GM18502 (cell line): ENCODE data around the gene NEO1.
"Not testable (repeated sequence)": the region's sequence is repeated elsewhere in the genome, so short reads cannot be mapped to it uniquely, and the experiment has no call there.

ENCODE experiments used
- ATAC-seq: cut with Tn5 transposase; IDR thresholded peaks from one replicate; pipeline ENCODE4 v1.9.1; 2021; ENCODE audit warnings: mild to moderate bottlenecking; ENCODE audit not compliant: unreplicated experiment, poor library complexity

The NEO1 gene

DNA sequence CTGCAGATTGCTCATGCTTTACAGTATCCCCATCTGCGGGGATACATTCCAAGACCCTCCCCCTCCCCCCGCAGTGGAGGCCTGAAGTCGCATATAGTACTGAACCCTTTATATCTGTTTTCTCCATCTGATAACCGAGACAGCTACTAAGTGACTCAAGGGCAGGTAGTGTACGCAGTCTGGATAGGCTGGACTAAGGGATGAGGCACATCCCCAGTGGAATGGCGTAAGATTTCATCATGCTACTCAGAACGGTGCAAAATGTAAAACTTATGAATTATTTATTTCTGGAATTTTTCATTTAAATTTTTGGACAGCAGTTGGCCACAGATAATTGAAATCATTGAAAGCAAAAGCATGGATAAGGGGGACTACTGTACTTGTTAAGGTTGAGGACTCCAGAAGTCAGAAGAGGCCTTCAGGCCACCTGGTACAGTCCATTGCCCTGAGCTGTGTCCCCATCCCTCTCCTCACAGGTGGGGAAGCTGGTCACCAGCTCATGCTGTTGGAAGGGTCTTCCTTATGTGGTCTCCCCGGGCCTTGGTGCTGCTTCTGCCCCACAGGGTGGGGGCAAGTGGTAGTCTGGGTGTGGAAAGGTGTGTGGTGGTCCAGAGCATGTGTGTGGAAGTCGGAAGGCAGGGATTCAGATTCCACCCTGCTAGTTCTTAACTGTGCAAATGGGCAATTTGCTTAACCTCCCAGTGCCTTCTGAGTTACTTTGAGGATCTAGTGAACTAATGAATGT lies 244.5 kb downstream of the NEO1 start:
- no peak for ATAC-seq

DNA sequence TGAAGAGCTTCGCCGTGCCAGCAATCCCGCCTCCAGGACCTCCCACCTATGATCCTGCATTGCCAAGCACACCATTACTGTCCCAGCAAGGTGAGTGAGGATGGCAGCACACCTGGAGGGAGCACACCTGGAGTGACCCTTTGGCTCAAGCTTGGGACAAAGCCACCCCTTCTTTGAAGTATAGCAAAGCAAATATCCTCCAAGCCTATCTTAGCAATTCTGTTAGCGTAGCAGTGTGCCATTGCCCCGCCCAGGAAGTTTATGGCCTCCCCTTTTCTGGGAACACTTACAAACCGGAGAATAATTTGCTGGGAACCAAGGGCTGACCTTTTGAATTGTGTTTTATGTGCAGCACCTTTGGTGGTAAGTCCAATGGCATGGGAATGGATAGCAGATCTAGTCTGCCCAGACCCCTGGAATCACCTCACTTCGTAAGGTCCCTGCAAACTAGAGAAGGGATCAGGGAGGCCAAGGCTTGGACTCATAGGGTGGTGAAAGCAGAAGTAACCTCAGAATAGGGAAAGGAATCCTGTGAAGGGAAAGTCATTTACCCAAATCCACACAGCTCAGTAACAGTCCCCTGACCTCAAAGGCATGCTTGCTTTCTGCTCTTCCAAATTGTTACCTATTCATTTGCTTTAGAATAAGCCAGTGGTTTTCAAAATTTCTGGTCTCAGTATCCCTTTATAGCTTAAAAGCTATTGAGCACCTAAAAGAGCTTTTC lies 246.4 kb downstream of the NEO1 start:
- no peak for ATAC-seq

DNA sequence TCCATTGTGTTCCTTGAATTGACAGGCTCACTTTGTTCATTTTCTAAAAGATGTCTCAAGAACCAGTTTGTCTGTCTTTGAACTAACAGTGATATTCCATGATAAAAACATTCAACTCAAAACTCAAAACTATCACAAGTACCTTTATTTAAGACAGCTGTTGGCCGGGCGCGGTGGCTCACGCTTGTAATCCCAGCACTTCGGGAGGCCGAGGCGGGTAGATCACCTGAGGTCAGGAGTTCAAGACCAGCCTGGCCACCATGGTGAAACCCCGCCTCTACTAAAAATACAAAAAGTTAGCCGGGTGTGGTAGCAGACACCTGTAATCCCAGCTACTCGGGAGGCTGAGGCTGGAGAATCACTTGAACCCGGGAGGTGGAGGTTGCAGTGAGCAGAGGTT lies 248.0 kb downstream of the NEO1 start:
- not testable (repeated sequence) for ATAC-seq

DNA sequence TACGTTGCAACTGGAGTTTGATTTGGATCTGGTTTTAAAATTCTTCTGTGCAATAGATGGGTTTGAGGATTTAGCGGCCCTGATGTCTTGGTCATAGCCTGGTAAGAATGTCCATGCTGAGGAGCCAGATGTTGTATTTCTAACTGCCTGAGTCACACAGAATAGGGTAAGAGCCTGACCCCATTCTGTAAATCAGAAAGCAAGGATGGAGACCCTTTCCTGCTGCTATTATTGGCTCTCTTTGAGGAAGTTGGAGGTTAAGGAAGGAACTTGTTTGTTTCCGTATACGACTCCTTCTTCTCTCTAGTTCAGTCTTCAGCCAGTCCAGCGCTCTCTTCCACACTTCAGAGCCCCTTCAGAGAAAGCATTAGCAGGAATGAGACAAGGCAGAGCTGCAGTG lies 251.4 kb downstream of the NEO1 start:
- no peak for ATAC-seq

DNA sequence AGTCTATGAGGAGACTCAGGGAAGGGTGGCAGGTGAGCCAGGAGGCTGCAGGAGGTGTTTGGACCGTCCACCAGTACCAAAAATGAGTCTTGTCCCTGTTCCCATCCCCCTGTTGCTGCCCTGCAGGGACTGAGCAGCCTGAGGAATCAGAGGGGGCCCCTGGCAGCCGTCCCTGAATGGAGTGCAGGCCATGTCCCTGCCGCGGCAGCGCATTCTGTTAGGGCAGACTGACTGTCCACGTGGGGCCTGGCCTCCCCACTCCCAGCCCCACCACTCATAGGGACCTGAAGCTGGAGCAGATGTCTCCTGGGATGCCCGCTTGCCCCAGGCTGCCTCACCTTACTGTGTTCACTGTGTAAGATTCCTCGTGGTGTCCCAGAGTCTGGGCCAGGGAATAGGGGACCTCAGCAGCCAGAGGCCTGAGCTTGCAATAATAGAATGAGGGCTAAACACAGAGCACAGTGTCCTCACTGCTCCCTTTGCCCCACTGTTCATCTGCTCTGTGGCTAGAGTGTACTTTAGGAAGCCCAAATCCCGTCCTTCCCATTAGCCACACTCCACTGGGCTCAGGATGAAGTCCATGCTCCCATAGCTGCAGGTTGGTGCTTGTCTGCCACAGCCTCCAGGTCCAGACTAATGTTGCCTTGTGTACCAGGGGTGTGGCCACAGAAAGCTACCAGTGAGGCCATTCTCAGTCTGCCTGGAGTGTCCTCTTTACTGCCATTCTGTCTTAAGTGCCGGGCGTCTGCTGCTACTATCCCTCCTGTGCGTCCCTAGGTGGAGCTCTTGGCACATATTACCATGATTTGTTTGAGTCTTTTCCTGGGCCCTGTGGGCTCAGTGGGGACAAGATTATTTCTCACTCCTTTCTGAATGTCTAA lies 253.3 kb downstream of the NEO1 start:
- no peak for ATAC-seq

DNA sequence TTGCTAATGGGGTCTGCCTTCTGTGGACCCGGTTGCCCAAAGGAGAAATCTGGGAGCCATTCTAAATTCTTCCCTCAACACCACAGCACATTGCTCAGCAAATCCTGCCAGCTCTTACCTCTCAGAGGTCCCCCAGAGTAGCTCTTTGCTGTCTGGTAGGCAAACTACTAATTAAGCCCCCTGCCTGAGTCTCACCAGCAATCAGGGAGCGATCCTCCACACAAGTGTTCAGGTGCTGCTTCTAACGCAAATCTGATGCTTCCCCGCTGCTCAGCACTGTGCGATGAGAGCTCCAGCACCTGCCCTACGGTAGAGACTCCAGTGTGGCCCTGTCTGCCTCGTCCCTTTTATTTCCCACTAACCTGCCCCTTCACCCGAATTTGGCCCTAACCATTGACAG lies 256.0 kb downstream of the NEO1 start:
- no peak for ATAC-seq

DNA sequence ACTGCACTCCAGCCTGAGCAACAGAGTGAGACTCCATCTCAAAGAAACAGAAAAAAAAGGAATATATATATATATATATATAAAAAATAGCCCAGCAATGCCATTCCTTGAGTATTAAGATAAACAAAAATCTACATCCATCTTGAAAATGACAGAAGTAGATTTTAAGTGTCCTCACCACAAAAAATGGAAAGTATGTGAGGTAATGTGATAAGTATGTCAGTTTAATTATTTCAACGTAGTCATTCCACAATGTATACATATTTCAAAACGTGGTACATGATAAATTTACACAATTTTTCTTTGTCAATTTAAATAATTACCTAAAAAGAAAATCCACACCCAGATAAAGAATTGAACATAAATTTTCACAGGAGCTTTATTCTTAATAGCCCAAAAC lies 261.6 kb downstream of the NEO1 start:
- no peak for ATAC-seq

DNA sequence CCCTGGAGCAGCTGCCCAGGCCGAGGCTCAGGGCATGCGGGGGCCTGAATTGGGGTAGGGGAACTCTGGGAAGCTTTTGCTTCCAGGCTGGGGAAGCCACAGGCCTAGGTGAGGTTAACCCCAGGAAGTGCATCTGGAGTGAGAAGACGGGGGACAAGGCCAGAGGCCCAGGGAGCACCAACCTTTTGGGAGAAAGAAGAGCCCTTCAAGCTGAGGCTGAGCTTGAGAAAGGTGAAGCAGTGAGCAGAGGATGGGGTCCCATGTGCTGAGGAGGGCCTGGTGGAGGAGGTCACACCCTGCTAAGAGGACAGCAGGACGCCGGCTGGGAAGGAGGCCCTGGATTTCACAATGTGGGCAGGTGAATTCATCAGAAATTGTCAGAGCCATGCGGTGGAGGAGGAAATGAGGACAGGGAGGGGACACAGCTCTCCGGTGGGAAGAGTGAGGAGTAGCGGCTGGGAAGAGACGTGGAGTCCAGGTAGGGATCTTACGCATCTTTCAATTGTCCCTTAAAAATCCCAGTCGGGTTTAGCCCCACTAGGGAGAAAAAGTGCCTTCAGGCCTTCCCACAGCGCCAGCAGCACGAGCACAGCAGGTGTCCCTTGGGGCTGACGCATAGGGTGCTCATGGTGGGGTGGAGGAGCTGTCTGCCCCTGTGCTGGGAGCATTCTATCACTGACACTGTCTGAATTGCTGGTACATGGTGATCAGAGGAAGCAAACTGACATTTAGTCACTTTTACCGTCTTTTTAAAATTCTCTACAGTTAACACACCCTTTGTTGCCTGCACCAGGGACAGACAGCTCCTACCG lies 265.6 kb downstream of the NEO1 start:
- ATAC-seq: no peak

DNA sequence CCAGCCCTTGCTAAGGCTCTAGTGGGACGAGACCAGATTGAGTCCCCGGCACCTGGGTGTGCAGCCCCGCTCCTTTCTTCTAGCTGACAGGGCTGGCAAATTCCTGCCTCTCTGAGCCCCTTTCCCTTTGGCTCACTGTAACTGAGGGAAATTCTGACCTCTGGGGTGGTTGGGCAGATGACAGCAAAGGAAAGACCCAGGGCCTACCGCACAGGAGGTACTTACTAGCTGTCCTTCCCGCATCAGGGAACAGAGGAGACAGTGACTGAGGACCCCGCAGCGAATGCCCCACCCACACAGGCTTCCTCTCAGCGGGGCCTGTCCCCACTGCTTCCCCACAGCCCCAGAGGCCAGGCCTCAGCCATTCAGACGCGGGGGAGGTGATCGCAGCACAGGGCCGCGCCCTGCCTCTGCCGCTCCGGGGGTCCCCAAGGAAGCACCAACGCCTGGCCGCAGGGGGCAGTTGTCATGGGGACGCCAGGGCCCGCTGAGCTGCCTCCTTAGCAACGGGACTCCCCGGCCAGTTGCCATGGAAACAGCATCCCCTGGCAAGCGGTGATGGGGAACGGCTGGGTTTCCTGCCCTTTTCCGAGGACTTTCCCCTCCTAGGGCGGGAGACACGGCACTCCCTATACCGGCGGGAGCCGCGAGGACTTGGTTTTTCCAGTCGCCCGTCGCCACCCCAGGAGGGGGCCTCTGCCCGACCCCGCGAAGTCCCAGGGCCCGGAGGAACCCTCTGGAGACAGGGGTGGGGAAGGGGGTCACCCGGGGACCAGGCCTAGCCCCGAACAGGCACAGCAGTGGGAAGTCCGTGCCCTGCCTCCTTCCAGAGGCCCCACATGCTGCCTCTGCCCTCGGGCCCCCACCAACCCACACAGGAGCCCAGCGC lies 266.4 kb downstream of the NEO1 start:
- ATAC-seq: no peak

DNA sequence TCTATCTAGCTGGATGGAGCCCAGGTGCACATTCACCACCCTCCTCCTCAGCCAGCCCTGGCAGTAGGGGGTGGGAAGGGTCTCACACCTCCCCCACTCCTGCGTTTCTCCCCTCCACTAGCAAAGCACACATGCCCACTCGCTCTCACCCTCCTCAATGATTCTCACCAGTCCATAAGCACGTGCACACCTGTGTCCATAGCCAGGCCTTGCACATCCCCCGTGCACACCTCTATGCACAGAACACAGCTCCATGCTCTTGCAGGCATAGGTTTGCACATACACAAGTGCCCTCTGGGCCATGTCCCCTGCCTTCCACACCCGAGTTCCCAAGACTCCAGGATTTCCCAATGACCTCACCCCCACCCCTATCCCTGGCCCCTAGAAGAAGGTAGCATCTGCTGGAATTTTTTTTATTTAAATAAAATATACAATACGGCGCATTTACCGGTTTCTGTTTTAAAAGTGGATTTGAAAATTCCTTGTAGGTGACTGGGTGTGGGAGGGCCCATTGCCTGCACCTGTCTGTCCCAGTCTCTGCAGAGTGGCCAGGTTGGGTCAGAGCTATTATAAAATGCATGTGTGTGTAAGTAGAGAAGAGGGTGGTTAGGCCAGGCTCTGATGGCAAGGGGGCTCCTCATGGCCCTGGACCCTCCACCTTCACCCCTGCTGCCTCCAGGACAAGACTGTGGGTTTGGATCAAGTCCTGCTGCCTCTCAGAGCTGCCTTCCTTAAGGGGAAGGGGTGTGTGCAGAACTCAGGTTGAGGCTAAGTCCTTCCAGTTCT lies 267.4 kb downstream of the NEO1 start:
- no peak for ATAC-seq

DNA sequence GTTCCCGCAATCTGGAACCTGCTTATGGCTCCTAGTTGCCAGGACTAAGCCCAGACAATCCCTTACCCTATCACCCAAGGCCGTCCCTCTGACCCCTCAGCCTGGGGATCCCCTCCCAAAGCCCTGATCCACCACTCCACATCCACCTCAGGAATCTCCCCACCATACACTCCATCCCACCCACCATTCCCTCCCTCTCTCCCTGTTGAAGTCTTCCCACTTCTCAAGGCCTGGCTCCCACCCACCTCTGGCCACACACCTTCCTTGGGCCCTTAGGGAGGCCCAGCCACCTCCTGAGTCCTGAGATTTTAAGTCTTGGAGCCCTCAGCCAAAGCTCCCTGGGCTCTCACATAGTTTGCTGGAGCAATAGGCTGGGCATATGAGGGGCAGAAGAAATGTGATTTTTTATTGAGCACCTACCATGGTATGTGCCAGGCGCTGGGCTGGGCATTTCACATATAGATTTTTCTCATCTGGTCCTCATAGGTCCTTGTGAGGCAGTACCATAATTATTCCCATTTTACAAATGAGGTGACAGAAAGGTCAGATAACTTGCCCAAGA lies 268.4 kb downstream of the NEO1 start:
- no peak for ATAC-seq

DNA sequence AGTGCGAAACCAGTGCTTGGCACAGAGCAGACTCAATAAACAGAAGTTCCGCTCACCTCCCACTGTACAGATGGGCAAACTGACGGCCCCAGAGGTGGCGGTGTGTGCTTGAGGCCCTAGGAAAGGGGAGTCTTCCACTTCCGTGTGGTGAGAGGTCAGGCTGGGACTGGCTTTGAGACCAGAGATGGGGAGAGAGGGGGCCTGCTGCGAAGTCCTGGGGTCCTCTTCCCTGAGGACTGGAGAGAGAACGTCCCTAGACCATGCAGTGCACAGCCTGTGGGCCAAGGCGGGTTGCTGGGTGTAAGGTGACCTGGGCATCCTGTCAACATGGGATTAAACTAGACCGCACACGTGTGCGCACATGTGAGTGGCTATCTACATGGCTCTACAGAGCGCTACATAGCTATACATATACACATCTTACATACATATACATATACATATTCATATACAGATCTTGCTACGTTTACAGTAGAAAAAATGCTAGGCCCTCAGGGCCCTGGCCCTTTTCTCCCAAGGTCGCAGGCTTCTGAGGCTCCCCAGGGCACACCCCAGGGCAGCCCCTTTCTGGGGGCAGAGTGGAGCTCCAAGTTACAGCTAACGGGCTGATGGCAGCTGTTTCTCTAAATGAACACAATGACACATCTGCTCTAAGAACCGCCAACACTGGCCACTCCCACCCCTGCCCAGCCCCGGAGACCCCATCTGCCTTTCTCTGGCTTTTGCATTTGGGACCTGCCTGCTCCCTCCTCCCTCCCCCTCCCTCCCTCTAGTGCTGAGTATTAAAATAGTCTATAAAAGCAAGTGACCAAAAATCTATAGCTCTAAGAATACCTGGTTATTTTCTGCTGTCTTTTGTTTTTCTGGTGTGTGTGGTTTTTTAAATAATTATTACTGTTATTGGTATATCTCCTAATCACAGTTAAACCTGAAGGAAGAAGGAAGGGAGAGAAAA lies 269.5 kb downstream of the NEO1 start:
- ATAC-seq: no peak

DNA sequence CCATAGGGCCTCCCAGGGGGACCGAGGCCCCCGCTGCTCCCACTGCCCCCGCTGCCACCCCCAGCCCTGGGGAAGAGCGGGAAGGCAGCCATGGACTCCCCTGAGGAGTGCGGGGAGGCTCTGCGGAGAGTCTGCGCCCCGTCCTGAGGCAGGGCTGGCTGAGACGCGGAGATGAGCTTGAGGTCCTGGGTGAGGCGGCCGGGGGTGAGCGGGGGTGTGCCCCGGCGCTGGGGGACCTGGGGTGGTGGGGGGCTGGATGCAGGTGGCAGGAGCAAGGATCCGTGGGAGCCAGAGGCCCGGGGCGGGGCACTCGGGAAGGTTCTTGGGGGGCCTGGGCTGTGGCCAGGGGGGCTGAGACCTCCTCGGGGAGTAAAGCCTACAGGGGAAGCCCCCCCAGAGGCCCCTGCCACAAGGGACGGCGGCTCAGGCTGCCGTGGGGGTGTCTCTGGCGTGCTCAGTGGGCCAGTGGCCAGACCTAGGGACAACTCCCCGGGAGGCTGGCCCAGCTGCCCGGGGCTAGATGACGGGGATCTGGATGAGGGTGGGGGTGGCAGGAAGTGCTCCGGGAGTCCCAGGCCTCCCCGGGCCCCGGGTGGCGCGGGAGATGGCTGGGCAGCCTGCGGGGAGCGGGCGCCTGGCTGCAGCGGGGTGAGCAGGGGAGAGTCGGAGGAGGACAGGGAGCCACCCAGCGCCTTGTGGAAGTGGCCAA lies 270.6 kb downstream of the NEO1 start:
- no peak for ATAC-seq

DNA sequence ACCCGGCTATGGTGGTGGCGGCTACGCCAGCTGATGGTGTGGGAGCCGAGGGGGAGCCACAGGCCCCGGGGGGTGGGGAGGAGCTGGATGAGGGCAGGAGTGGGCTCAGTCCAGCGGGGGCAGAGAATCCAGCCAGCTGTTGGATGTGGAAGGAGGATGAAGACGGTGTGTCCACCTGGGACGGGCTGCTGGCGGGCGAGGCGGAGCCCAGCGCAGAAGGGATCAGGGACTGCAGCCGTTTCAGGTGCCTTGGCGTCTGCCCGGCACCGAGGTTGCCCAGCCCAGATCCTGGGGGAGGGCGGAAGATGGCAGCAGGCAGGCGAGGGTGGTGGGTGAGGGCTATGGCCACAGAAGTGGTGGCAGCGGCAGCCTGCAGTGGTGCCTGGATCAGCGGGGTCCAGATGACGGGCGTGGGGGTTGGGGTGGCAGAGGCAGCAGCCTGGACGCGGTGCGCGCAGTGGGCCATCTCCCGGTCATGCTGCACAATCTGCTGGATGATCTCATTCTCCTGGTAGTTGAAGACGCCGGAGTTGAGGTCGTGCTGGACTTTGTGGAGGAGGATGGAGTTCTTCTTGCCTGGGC lies 271.2 kb downstream of the NEO1 start:
- ATAC-seq: no peak

DNA sequence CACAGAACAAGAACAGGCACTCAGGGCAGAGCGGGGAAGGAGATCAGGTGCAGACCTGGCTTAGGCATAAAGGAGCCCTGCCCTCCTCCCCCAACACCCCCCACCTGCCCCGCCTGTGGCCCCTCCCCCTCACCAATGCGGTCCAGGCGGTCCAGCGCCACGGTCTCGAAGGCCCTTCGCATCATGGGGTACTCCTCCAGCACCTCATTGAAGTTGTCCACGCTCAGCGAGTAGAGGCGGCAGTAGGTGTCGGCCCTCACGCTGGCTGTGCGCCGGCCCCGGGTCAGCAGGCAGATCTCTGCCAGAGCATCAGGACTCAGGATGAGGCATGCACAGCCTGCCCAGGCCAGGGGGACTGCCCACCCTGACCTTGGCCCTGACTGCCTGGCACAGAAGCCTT lies 271.7 kb downstream of the NEO1 start:
- ATAC-seq: no peak

DNA sequence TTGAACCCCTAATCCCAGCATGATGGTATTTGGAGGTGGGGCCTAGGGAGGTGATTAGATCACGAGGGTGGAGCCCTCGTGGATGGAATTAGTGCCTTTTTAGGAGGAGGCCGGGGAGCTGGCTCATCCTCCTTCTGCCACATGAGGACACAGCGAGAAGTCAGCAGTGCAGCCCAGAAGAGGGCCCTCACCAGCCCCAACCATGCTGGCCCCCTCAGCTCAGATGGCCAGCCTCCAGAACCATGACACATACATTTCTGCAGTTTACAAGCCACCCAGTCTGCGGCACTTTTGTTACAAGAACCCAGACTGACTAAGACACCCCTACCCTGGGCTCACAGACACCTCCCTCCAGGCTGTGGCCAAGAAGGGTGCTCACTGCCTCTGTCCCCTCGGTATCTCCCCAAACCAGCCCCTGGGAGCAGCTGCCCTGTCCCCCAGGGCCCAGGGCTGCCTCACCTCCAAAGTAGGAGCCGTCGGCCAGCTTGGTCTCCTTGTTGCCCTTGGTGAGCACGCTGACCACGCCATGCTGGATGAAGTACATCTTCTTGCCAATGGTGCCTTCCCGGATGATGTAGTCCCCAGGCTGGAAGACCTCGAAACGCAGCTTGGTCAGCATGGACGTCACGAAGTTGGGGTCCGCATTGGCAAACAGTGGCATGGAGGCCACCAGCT lies 272.4 kb downstream of the NEO1 start:
- no peak for ATAC-seq
